ENCODE measurements around the gene RGS3.

RGS3 gene

GRCh38 chr9:113580041-113580953 is 116.8 kb downstream of the RGS3 start:
- H3K36me3 ChIP-seq (replicated peaks) = no peaks in the 10 kb centered on the region
- no peaks in the 10 kb centered on the region for H3K9me3 ChIP-seq
- in situ Hi-C loops (cut with MboI; ENCODE audit: low sequenced_read_pairs) = loop anchor here (10.0 kb wide), 1 partner anchor 305 kb away; the partner anchor contains the start of genes CDC26 and PRPF4
- H3K4me1 ChIP-seq = no peaks in the 10 kb centered on the region
- H3K4me3 ChIP-seq = no peak overlapping the region
- H3K27me3 ChIP-seq (ENCODE audit: low read depth) = no peaks in the 10 kb centered on the region
- DNase-seq (ENCODE audit: low spot score in 2 of 2) = no peak

GRCh38 chr9:113580954-113581311 is 117.4 kb downstream of the RGS3 start:
- in situ Hi-C loops (cut with MboI; ENCODE audit: low sequenced_read_pairs) = loop anchor here (10.0 kb wide), 1 partner anchor 306 kb away; the partner anchor contains the start of genes CDC26 and PRPF4
- Histone ChIP-seq H3K4me1 (no peaks in the 10 kb centered on the region), H3K9me3 (no peaks in the 10 kb centered on the region), H3K4me3 (no peak overlapping the region), H3K36me3 (replicated peaks) (no peaks in the 10 kb centered on the region), H3K27me3 (ENCODE audit: low read depth) (no peaks in the 10 kb centered on the region)
- no peak for DNase-seq (ENCODE audit: low spot score in 2 of 2)

- Histone ChIP-seq H3K4me1 (no peaks in the 10 kb centered on the region), H3K9me3 (no peaks in the 10 kb centered on the region), H3K4me3 (no peak overlapping the region), H3K27me3 (ENCODE audit: low read depth) (no peaks in the 10 kb centered on the region), H3K36me3 (replicated peaks) (no peaks in the 10 kb centered on the region)
- DNase-seq (ENCODE audit: low spot score in 2 of 2) = no peak
- in situ Hi-C loops (cut with MboI; ENCODE audit: low sequenced_read_pairs) = loop anchor here (10.0 kb wide), 1 partner anchor 307 kb away; the partner anchor contains the start of genes CDC26 and PRPF4
Measured at GRCh38 chr9:113581865-113582697, 118.6 kb downstream of the RGS3 start.

- in situ Hi-C loops (cut with MboI; ENCODE audit: low sequenced_read_pairs) = loop anchor here (10.0 kb wide), 1 partner anchor 308 kb away; the partner anchor contains the start of genes CDC26 and PRPF4
- no peak overlapping the region for H3K4me3 ChIP-seq
- no peaks in the 10 kb centered on the region for H3K4me1 ChIP-seq
- H3K27me3 ChIP-seq (ENCODE audit: low read depth) = no peaks in the 10 kb centered on the region
- no peak for DNase-seq (ENCODE audit: low spot score in 2 of 2)
- no peaks in the 10 kb centered on the region for H3K36me3 ChIP-seq (replicated peaks)
- no peaks in the 10 kb centered on the region for H3K9me3 ChIP-seq
Measured at GRCh38 chr9:113582698-113583200, 119.2 kb downstream of the RGS3 start.

GRCh38 chr9:113583511-113584427 is 120.2 kb downstream of the RGS3 start:
- no peaks in the 10 kb centered on the region for H3K4me1 ChIP-seq
- no peaks in the 10 kb centered on the region for H3K36me3 ChIP-seq (replicated peaks)
- in situ Hi-C loops (cut with MboI; ENCODE audit: low sequenced_read_pairs) = loop anchor here (10.0 kb wide), 1 partner anchor 309 kb away; the partner anchor contains the start of genes CDC26 and PRPF4
- H3K9me3 ChIP-seq = no peaks in the 10 kb centered on the region
- DNase-seq (ENCODE audit: low spot score in 2 of 2) = no peak
- no peak overlapping the region for H3K4me3 ChIP-seq
- no peaks in the 10 kb centered on the region for H3K27me3 ChIP-seq (ENCODE audit: low read depth)

GRCh38 chr9:113584428-113585084 is 121.0 kb downstream of the RGS3 start:
- Histone ChIP-seq H3K4me3 (no peak overlapping the region), H3K36me3 (replicated peaks) (no peaks in the 10 kb centered on the region), H3K9me3 (no peaks in the 10 kb centered on the region), H3K27me3 (ENCODE audit: low read depth) (no peaks in the 10 kb centered on the region), H3K4me1 (no peaks in the 10 kb centered on the region)
- no peak for DNase-seq (ENCODE audit: low spot score in 2 of 2)
- in situ Hi-C loops (cut with MboI; ENCODE audit: low sequenced_read_pairs) = loop anchor here (10.0 kb wide), 1 partner anchor 310 kb away; the partner anchor contains the start of genes CDC26 and PRPF4

GRCh38 chr9:113585085-113585442 is 121.5 kb downstream of the RGS3 start:
- Histone ChIP-seq H3K36me3 (replicated peaks) (no peaks in the 10 kb centered on the region), H3K27me3 (ENCODE audit: low read depth) (no peaks in the 10 kb centered on the region), H3K9me3 (no peaks in the 10 kb centered on the region), H3K4me1 (no peaks in the 10 kb centered on the region), H3K4me3 (no peak overlapping the region)
- DNase-seq (ENCODE audit: low spot score in 2 of 2) = no peak
- in situ Hi-C loops (cut with MboI; ENCODE audit: low sequenced_read_pairs) = loop anchor here (10.0 kb wide), 1 partner anchor 310 kb away; the partner anchor contains the start of genes CDC26 and PRPF4

GRCh38 chr9:113585555-113585954 is 122.0 kb downstream of the RGS3 start:
- Histone ChIP-seq H3K36me3 (replicated peaks) (no peaks in the 10 kb centered on the region), H3K27me3 (ENCODE audit: low read depth) (no peaks in the 10 kb centered on the region), H3K4me1 (no peaks in the 10 kb centered on the region), H3K4me3 (no peak overlapping the region), H3K9me3 (no peaks in the 10 kb centered on the region)
- DNase-seq (ENCODE audit: low spot score in 2 of 2) = no peak
- in situ Hi-C loops (cut with MboI; ENCODE audit: low sequenced_read_pairs) = loop anchor here (10.0 kb wide), 1 partner anchor 311 kb away; the partner anchor contains the start of genes CDC26 and PRPF4

GRCh38 chr9:113587471-113588031 is 124.0 kb downstream of the RGS3 start:
- H3K4me1 ChIP-seq = no peaks in the 10 kb centered on the region
- no peaks in the 10 kb centered on the region for H3K36me3 ChIP-seq (replicated peaks)
- no peaks in the 10 kb centered on the region for H3K9me3 ChIP-seq
- H3K4me3 ChIP-seq = no peak overlapping the region
- no peaks in the 10 kb centered on the region for H3K27me3 ChIP-seq (ENCODE audit: low read depth)
- DNase-seq (ENCODE audit: low spot score in 2 of 2) = peak in 1 of 2 experiments; percentile 73
- in situ Hi-C loops (cut with MboI; ENCODE audit: low sequenced_read_pairs) = loop anchor here (10.0 kb wide), 1 partner anchor 313 kb away; the partner anchor contains the start of genes CDC26 and PRPF4

GRCh38 chr9:113588242-113588810 is 124.8 kb downstream of the RGS3 start:
- Histone ChIP-seq H3K36me3 (replicated peaks) (no peaks in the 10 kb centered on the region), H3K9me3 (no peaks in the 10 kb centered on the region), H3K27me3 (ENCODE audit: low read depth) (no peaks in the 10 kb centered on the region), H3K4me3 (no peak overlapping the region), H3K4me1 (peaks cover 2% of the 10 kb centered on the region)
- DNase-seq (ENCODE audit: low spot score in 2 of 2) = no peak
- in situ Hi-C loops (cut with MboI; ENCODE audit: low sequenced_read_pairs) = loop anchor here (10.0 kb wide), 1 partner anchor 314 kb away; the partner anchor contains the start of genes CDC26 and PRPF4

GRCh38 chr9:113588936-113589335 is 125.4 kb downstream of the RGS3 start:
- H3K36me3 ChIP-seq (replicated peaks) = no peaks in the 10 kb centered on the region
- H3K4me1 ChIP-seq = peaks cover 6% of the 10 kb centered on the region
- H3K4me3 ChIP-seq = no peak overlapping the region
- in situ Hi-C loops (cut with MboI; ENCODE audit: low sequenced_read_pairs) = loop anchor here (10.0 kb wide), 1 partner anchor 314 kb away; the partner anchor contains the start of genes CDC26 and PRPF4
- DNase-seq (ENCODE audit: low spot score in 2 of 2) = no peak
- H3K27me3 ChIP-seq (ENCODE audit: low read depth) = no peaks in the 10 kb centered on the region
- no peaks in the 10 kb centered on the region for H3K9me3 ChIP-seq

All from HAP-1 (cell line).